ENCODE measurements around the gene CHKA. TPM values are rescaled to one million over a fixed set of nuclear protein-coding genes. Genes with fewer than 3 reads are reported as not detected.
A peak's percentile ranks its signal among the peaks of the same experiment; 100 is the strongest.

The CHKA gene
- total and polyA plus RNA-seq, 2 of the 8 experiments (the other 6 are each of a cell fraction or from before 2014, with no cell fraction given): 61.2 to 86.6 TPM

DNA sequence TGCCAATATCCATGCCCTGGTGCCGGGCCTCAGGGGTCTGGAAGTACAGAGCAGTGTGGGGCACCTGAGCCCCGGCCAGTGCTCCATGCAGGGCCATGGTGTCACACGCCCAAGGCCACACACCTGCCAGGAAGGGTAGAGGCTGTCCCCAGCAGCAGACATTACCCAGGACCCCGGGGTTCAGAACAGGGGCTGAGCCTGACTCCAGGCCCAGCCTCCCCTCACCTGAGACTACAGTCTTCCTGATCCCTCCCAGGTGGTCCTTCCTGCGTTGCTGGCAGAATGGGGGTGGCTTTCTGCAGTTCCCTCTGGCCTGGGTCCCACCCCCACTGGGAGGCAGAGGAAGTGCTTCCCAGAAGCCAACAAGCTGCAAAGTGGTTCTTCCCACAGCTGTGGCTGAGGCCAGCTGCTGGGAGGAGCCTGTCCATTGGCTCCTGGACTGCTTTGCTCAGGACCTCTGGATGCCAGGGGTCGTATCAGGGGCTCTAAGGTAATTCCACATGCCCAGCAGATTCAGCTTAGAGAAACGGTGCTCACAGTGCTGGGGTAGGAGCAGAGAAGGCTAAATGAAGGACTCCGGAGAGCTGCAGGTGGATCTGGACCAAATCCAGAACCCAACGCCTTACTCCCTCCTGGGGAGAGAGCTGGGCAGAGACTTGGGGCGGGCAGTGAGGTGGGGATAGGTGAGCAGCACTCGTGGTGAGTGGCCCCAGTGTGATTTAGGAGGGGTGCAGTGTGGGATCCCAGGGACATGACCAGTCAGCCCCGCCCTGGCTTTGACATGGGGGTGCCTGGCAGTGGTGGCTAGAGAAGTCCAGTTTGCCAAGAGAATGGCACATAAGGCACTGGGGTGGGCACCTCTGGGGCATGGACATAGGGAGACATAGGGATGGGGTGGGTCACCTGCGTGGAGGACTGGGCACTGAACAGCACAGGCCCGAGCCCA is 69.7 kb downstream of the CHKA start:
- no peak overlapping the region for H3K23ac ChIP-seq (ENCODE audit: insufficient read length)
- H3K14ac ChIP-seq (ENCODE audit: insufficient read length): no peak overlapping the region
- no peak overlapping the region for H3K4ac ChIP-seq (replicated peaks; ENCODE audit: insufficient read length, low read depth, low read length)
- no peak overlapping the region for H3K56ac ChIP-seq (replicated peaks; ENCODE audit: insufficient read length, low read depth, low read length)
- no peak overlapping the region for H3K9ac ChIP-seq (replicated peaks in 1 of 4; ENCODE audit: extremely low read depth in 1 of 4, low read depth in 3 of 4, low read length in 3 of 4)
- H3K36me3 ChIP-seq (ENCODE audit: control insufficient read depth in 2 of 4, insufficient read depth in 4 of 4, low read length in 3 of 4): peaks cover 0 to 6% (median 2%) of the 10 kb centered on the region in 4 experiments; a peak in 3 of 8 replicates
- no peaks in the 10 kb centered on the region for H3K9me3 ChIP-seq (ENCODE audit: insufficient read depth in 2 of 2, low read depth in 1 of 2, low read length in 1 of 2)
- FAIRE-seq (no peak), DNase-seq (ENCODE audit: low read depth in 1 of 2, low spot score in 2 of 2) (peak in 1 of 2 experiments; percentile 69)
- H3K79me1 ChIP-seq (ENCODE audit: low read depth, low read length): peaks cover 3% of the 10 kb centered on the region; the same call in 1 of the 2 replicates
- peaks cover 0 to 10% (median 6%) of the 10 kb centered on the region in 4 experiments; a peak in 5 of 7 replicates for H3K4me1 ChIP-seq (replicated peaks in 1 of 4; ENCODE audit: control insufficient read depth in 3 of 4, insufficient read depth in 4 of 4, low read length in 3 of 4)
- no peak overlapping the region for H3K4me2 ChIP-seq (ENCODE audit: insufficient read depth in 1 of 2, low read depth in 2 of 2, low read length in 2 of 2)
- H3K18ac ChIP-seq (ENCODE audit: extremely low read depth, low read length): no peak overlapping the region
- no peak overlapping the region for H4K8ac ChIP-seq (ENCODE audit: extremely low read depth, insufficient read depth, low read length)
- H2AFZ ChIP-seq (ENCODE audit: low read length): no peak overlapping the region
- H3K27me3 ChIP-seq (replicated peaks in 1 of 4; ENCODE audit: control insufficient read depth in 3 of 4, extremely low read depth in 1 of 4, insufficient read depth in 3 of 4, low read length in 3 of 4): no peaks in the 10 kb centered on the region
- H2BK5ac ChIP-seq (ENCODE audit: low read depth, low read length): no peak overlapping the region; the same call in 1 of the 2 replicates
- no peak overlapping the region for H2BK12ac ChIP-seq (ENCODE audit: low read depth, low read length)
- no peak overlapping the region for H4K91ac ChIP-seq (replicated peaks; ENCODE audit: insufficient read length, low read length)
- no peak overlapping the region for H3K4me3 ChIP-seq (ENCODE audit: extremely low read depth in 1 of 4, insufficient read depth in 2 of 4, low read depth in 3 of 4, low read length in 4 of 4)
- no peaks in the 10 kb centered on the region for H3K79me2 ChIP-seq (ENCODE audit: control insufficient read depth in 1 of 2, insufficient read depth in 2 of 2, low read length in 2 of 2)
- no peak overlapping the region for H3K27ac ChIP-seq (ENCODE audit: low read depth, low read length)
- H2BK120ac ChIP-seq (replicated peaks; ENCODE audit: low read depth, low read length): no peak overlapping the region
- H3K23me2 ChIP-seq (ENCODE audit: low read depth, low read length): no peaks in the 10 kb centered on the region
- no peak overlapping the region for H2AK5ac ChIP-seq (ENCODE audit: low read depth, low read length)
- H4K20me1 ChIP-seq (replicated peaks in 1 of 2; ENCODE audit: control insufficient read depth in 1 of 2, insufficient read depth in 2 of 2, low read length in 2 of 2): peaks cover 2 to 10% of the 10 kb centered on the region in 2 experiments
- no peak overlapping the region for H4K5ac ChIP-seq (ENCODE audit: insufficient read length, low read depth, low read length)
- ChIA-PET POLR2A (ENCODE audit: partially characterized antibody) (interaction anchor here (0.7 to 10.8 kb wide), 17 partner anchors 8 to 160 kb away, joined by 3 to 183 read pairs (median 4); partner anchors contain the start of genes ALDH3B1, CHKA, NDUFS8 and TCIRG1), CTCF (ENCODE audit: partially characterized antibody) (interaction anchor here (0.7 to 2.9 kb wide), 7 partner anchors 10 to 157 kb away, joined by 3 to 18 read pairs (median 5); no protein-coding TSS in a partner anchor)
- WGBS, 2 experiments (ENCODE audit: extremely low coverage in 1 of 2, insufficient coverage in 1 of 2, insufficient read length in 1 of 2, insufficient replicate concordance in 2 of 2, low coverage in 1 of 2, low lambda C conversion rate in 2 of 2, missing lambda C conversion rate in 1 of 2): 84% methylated on average over 14 of the region's 14 CpGs; no CpG with 5 or more reads in 1 of the 2 experiments
- H2BK20ac ChIP-seq (ENCODE audit: low read length): no peak overlapping the region
- H2BK15ac ChIP-seq (ENCODE audit: low read length): no peak overlapping the region
- TF ChIP-seq CEBPB (IDR thresholded peaks at IDR 0.05; ENCODE audit: low read depth, low read length) (no peak), RAD21 (IDR thresholded peaks at IDR 0.05 in 1 of 2, conservative IDR thresholded peaks at IDR 0.05 in 1 of 2; ENCODE audit: low read depth in 2 of 2, low read length in 2 of 2) (no peak), NRF1 (IDR thresholded peaks at IDR 0.05; ENCODE audit: low read depth, low read length) (no peak), BCL11A (IDR thresholded peaks at IDR 0.05; ENCODE audit: low read depth in 2 of 2, low read length in 2 of 2) (no peak), EZH2 (IDR thresholded peaks at IDR 0.05; ENCODE audit: low read depth, low read length, severe bottlenecking) (no peak), RXRA (IDR thresholded peaks at IDR 0.05; ENCODE audit: insufficient read depth, low read depth, low read length) (no peak), CHD1 (IDR thresholded peaks at IDR 0.05; ENCODE audit: low read depth, low read length) (no peak), JUND (IDR thresholded peaks at IDR 0.05; ENCODE audit: low read length) (no peak)
- TF ChIP-seq, protein P1, sequence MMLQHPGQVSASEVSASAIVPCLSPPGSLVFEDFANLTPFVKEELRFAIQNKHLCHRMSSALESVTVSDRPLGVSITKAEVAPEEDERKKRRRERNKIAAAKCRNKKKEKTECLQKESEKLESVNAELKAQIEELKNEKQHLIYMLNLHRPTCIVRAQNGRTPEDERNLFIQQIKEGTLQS (IDR thresholded peaks at IDR 0.05; ENCODE audit: insufficient read depth, low read depth, low read length): no peak
- TF ChIP-seq, protein P2, sequence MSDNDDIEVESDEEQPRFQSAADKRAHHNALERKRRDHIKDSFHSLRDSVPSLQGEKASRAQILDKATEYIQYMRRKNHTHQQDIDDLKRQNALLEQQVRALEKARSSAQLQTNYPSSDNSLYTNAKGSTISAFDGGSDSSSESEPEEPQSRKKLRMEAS (IDR thresholded peaks at IDR 0.05): no peak

All from H1 (cell line).